ENCODE data around the gene MS4A10. TPM values are rescaled to one million over a fixed set of nuclear protein-coding genes. Genes with fewer than 3 reads are reported as not detected.

Gene MS4A10
- total and polyA plus RNA-seq, 2 of the 8 experiments (the other 6 are each of a cell fraction or from before 2014, with no cell fraction given), result not detected

DNA sequence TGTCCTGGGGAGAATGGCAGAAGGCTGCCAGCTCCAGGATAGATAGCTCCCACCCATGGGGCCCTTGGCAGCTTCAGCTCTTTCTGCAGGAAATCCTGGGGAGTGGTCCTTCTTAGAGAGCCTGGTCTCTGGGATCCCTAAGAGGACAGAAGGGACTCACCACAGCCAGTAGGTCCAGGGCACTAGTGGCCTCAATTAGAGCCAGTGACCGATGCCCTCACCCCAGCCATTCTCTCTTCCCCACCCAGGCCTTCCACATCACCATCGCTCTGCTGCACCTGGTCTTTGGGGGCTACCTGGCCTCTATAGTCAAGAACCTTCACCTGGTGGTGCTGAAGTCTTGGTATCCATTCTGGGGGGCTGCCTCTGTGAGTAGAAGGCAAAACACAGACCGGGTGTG, 5.6 kb downstream of the MS4A10 start (continued):
- no peak for TF ChIP-seq CHD7 (IDR thresholded peaks at IDR 0.05; ENCODE audit: insufficient replicate concordance, low read length)
- no peak for TF ChIP-seq CHD2 (IDR thresholded peaks at IDR 0.05; ENCODE audit: low read length)
- TF ChIP-seq BACH1 (IDR thresholded peaks at IDR 0.05; ENCODE audit: low read length), result no peak
- no peak for TF ChIP-seq ATF3 (IDR thresholded peaks at IDR 0.05; ENCODE audit: insufficient read depth, low read depth, low read length)
- no peak for TF ChIP-seq CREB1 (IDR thresholded peaks at IDR 0.05)

Data from H1 (cell line).